ENCODE results near the gene IFT81.

GRCh38 chr12:110179291-110179690 lies 55.1 kb downstream of the IFT81 start:
- TF ChIP-seq CTCF (IDR thresholded peaks at IDR 0.05) (no peak), POLR2A (IDR thresholded peaks at IDR 0.05) (no peak)
